Smooth muscle cell (in vitro differentiated cells): Measurements from ENCODE around the gene ATPAF2. TPM values are rescaled to one million over a fixed set of nuclear protein-coding genes. Genes with fewer than 3 reads are reported as not detected.

Experiments
- DNase-seq: peaks from one replicate; lab custom pipeline; 2025; ENCODE audit not compliant: unreplicated experiment; lab: John Stamatoyannopoulos, UW
- H2AFZ ChIP-seq: fragments of 200-600 bp; sonication (generic); 2 replicates; pipeline ENCODE4 v1.6.0; 2016; ENCODE audit warnings: antibody characterized with exemption, low read depth, mild to moderate bottlenecking
- H3F3A ChIP-seq: fragments of 200-600 bp; sonication (generic); 2 replicates; pipeline ENCODE4 v1.6.0; 2017; ENCODE audit warnings: antibody characterized with exemption, low read depth
- H3K27ac ChIP-seq: fragments of 200-600 bp; sonication (generic); 2 replicates; pipeline ENCODE4 v1.5.1; 2016; ENCODE audit warnings: low read depth, mild to moderate bottlenecking
- H3K27me3 ChIP-seq: fragments of 200-600 bp; sonication (generic); 2 replicates; pipeline ENCODE4 v1.6.1; 2016; ENCODE audit warnings: low read depth, mild to moderate bottlenecking
- H3K36me3 ChIP-seq: fragments of 200-600 bp; sonication (generic); 2 replicates; pipeline ENCODE4 v1.5.1; 2016; ENCODE audit warnings: low read depth
- H3K4me1 ChIP-seq: fragments of 200-600 bp; sonication (generic); 2 replicates; pipeline ENCODE4 v1.5.1; 2016; ENCODE audit warnings: low read depth
- H3K4me2 ChIP-seq: fragments of 200-600 bp; sonication (generic); 2 replicates; pipeline ENCODE4 v1.6.0; 2016; ENCODE audit warnings: mild to moderate bottlenecking
- H3K4me3 ChIP-seq: fragments of 200-600 bp; sonication (generic); 2 replicates; pipeline ENCODE4 v1.5.1; 2016; ENCODE audit warnings: mild to moderate bottlenecking
- H3K79me2 ChIP-seq: fragments of 200-600 bp; sonication (generic); 2 replicates; pipeline ENCODE4 v1.6.0; 2016; ENCODE audit warnings: low read depth, mild to moderate bottlenecking
- H3K9ac ChIP-seq: fragments of 200-600 bp; sonication (generic); 2 replicates; pipeline ENCODE4 v1.6.0; 2016; ENCODE audit warnings: low read depth
- H3K9me3 ChIP-seq: fragments of 200-600 bp; sonication (generic); replicated peaks from 2 replicates; pipeline ENCODE4 v1.5.1; 2016; ENCODE audit warnings: low read depth
- H4K20me1 ChIP-seq: fragments of 200-600 bp; sonication (generic); 2 replicates; pipeline ENCODE4 v1.6.0; 2016; ENCODE audit warnings: low read depth
- WGBS: methylation state at CpG from one replicate; pipeline ENCODE4 v1.1.7; 2016; ENCODE audit warnings: low lambda C conversion rate; 5-methylcytosine and 5-hydroxymethylcytosine counted together
- polyA plus RNA-seq: library from polyadenylated mRNA; unstranded; fragments of >200 nt; fragmentation: Nextera tagmentation; extraction: Ambion mirVana; gene quantifications from 2 replicates; pipeline ENCODE4 v1.2.1, GENCODE V29; 2016
- total RNA-seq: library from RNA; depleted of rRNA; stranded (reverse); fragments of >200 nt; gene quantifications from 2 replicates; pipeline ENCODE4 v1.2.3, GENCODE V29; 2014
- TF ChIP-seq, protein P1 (sequence below): fragments of 200-600 bp; sonication (generic); IDR thresholded peaks from 2 replicates; pipeline ENCODE4 v1.5.1; 2017; ENCODE audit warnings: borderline replicate concordance, mild to moderate bottlenecking, antibody characterized with exemption; ENCODE audit not compliant: insufficient read depth, poor library complexity, severe bottlenecking

The ATPAF2 gene
- total and polyA plus RNA-seq, 2 experiments from 2014 or later: 31.0 to 32.3 TPM

DNA sequence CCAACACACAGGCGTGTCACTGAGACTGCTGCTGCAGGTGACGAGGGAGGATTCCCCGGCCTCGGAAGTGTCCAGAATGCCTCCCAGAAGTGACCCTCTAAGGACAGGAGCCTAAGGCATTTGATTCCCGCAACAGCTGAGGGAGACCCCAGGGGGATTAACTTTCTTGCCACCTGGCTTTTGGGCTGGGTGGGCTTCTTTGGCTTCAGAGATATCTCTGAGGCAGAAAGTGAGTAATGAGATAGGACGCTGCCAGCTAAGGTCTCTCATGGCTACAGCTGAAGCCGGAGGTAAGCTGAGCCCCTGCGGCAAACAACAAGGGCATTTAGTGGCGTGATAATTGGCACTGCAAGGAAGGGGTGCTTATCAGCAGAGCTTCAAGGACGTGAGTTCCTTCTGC, 49.4 kb downstream of the ATPAF2 start:
- Histone ChIP-seq H3K9ac (no peak overlapping the region), H3K4me3 (no peak overlapping the region), H3K27me3 (no peaks in the 10 kb centered on the region), H4K20me1 (no peaks in the 10 kb centered on the region), H3K9me3 (no peaks in the 10 kb centered on the region), H3K27ac (no peak overlapping the region), H2AFZ (no peak overlapping the region), H3K36me3 (no peaks in the 10 kb centered on the region), H3K79me2 (no peaks in the 10 kb centered on the region), H3K4me2 (no peak overlapping the region), H3F3A (no peaks in the 10 kb centered on the region), H3K4me1 (no peaks in the 10 kb centered on the region)
- 91% methylated on average over 10 of the region's 10 CpGs for WGBS
- no peak for DNase-seq
- TF ChIP-seq, protein P1, sequence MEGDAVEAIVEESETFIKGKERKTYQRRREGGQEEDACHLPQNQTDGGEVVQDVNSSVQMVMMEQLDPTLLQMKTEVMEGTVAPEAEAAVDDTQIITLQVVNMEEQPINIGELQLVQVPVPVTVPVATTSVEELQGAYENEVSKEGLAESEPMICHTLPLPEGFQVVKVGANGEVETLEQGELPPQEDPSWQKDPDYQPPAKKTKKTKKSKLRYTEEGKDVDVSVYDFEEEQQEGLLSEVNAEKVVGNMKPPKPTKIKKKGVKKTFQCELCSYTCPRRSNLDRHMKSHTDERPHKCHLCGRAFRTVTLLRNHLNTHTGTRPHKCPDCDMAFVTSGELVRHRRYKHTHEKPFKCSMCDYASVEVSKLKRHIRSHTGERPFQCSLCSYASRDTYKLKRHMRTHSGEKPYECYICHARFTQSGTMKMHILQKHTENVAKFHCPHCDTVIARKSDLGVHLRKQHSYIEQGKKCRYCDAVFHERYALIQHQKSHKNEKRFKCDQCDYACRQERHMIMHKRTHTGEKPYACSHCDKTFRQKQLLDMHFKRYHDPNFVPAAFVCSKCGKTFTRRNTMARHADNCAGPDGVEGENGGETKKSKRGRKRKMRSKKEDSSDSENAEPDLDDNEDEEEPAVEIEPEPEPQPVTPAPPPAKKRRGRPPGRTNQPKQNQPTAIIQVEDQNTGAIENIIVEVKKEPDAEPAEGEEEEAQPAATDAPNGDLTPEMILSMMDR: no peak

DNA sequence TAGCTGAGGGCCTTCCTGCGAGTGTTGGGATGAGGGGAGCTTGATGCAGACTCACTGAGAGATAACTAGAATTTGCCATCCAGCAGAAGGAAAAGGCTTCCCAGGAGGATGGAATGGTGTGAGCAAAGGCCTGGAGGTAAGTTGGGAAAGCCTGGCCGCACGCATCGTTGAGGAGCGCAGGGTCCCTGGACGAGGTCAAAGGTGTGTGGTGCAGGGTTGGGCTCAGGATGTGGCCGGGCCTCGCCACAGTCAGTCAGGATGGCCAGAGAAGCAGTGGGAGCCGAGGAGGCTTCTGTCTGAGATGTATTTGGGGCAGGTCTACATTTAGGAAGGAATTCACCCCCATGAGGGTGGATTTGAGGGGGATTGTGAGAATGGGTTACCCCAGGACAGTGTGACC, 49.9 kb downstream of the ATPAF2 start:
- Histone ChIP-seq H3K27me3 (no peaks in the 10 kb centered on the region), H3K36me3 (no peaks in the 10 kb centered on the region), H3K9ac (no peak overlapping the region), H3K9me3 (no peaks in the 10 kb centered on the region), H4K20me1 (no peaks in the 10 kb centered on the region), H3K27ac (no peak overlapping the region), H2AFZ (no peak overlapping the region), H3K4me1 (no peaks in the 10 kb centered on the region), H3K79me2 (no peaks in the 10 kb centered on the region), H3K4me2 (no peak overlapping the region), H3F3A (no peaks in the 10 kb centered on the region), H3K4me3 (no peak overlapping the region)
- TF ChIP-seq, protein P1: no peak
- WGBS: 94% methylated on average over 9 of the region's 9 CpGs
- DNase-seq: no peak

GRCh38 chr17:17988427-17988945, 50.5 kb downstream of the ATPAF2 start:
- no peak overlapping the region for H3K4me3 ChIP-seq
- no peaks in the 10 kb centered on the region for H3K36me3 ChIP-seq
- no peaks in the 10 kb centered on the region for H3K4me1 ChIP-seq
- TF ChIP-seq, protein P1: no peak
- H4K20me1 ChIP-seq: no peaks in the 10 kb centered on the region
- 82% methylated on average over 7 of the region's 7 CpGs for WGBS
- no peaks in the 10 kb centered on the region for H3K9me3 ChIP-seq
- H3F3A ChIP-seq: no peaks in the 10 kb centered on the region
- no peak overlapping the region for H3K9ac ChIP-seq
- H3K27ac ChIP-seq: no peak overlapping the region
- H3K4me2 ChIP-seq: no peak overlapping the region
- no peak for DNase-seq
- H3K79me2 ChIP-seq: no peaks in the 10 kb centered on the region
- H2AFZ ChIP-seq: no peak overlapping the region
- no peaks in the 10 kb centered on the region for H3K27me3 ChIP-seq

DNA sequence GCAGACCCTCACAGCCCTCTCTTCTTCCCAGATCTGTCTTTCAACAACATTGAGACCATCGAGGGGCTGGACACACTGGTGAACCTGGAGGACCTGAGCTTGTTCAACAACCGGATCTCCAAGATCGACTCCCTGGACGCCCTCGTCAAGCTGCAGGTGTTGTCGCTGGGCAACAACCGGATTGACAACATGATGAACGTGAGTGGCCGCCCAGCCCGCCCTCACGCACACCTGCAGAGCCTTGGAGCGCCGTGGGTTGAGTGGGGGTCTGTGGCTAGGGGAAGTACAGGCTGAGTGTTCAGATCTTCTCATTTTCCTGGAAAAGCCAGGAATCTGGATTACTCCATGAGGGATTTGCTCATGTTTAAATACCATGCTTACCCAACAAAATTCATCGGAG, 51.1 kb downstream of the ATPAF2 start:
- no peak for DNase-seq
- H3K79me2 ChIP-seq: no peaks in the 10 kb centered on the region
- no peaks in the 10 kb centered on the region for H4K20me1 ChIP-seq
- H3F3A ChIP-seq: no peaks in the 10 kb centered on the region
- no peaks in the 10 kb centered on the region for H3K27me3 ChIP-seq
- no peak overlapping the region for H3K27ac ChIP-seq
- H3K4me1 ChIP-seq: no peaks in the 10 kb centered on the region
- TF ChIP-seq, protein P1: no peak
- no peaks in the 10 kb centered on the region for H3K36me3 ChIP-seq
- no peak overlapping the region for H3K4me3 ChIP-seq
- H3K9ac ChIP-seq: no peak overlapping the region
- WGBS: 83% methylated on average over 14 of the region's 14 CpGs
- no peaks in the 10 kb centered on the region for H3K9me3 ChIP-seq
- no peak overlapping the region for H3K4me2 ChIP-seq
- no peak overlapping the region for H2AFZ ChIP-seq
